Loucy (cell line): Measurements from ENCODE around the gene PLXNB3.

Experiments
- CTCF ChIP-seq: fragments of 200-600 bp; sonication (generic); conservative IDR thresholded peaks from 2 replicates; pipeline ENCODE4 v1.5.1; 2014; ENCODE audit warnings: mild to moderate bottlenecking, antibody characterized with exemption, low read length
- EZH2phosphoT487 ChIP-seq: fragments of 200-600 bp; IDR thresholded peaks from 2 replicates; pipeline ENCODE4 v1.6.1; 2018; ENCODE audit warnings: antibody characterized with exemption, mild to moderate bottlenecking, moderate library complexity, borderline replicate concordance

GRCh38 chrX:153767674-153768055, 3.6 kb downstream of the PLXNB3 start:
- no peak for TF ChIP-seq CTCF
- no peak for TF ChIP-seq EZH2phosphoT487
